Activated CD8-positive, alpha-beta T cell treated with anti-CD3 and anti-CD28 coated beads for 36 hours (primary cell): Measurements from ENCODE around the gene FCHSD2. TPM values are rescaled to one million over a fixed set of nuclear protein-coding genes. Genes with fewer than 3 reads are reported as not detected.
"Not testable (repeated sequence)": the region's sequence is repeated elsewhere in the genome, so short reads cannot be mapped to it uniquely, and the experiment has no call there.

ENCODE experiments used
- ATAC-seq: fragments of 200-7000 bp; cut with Tn5 transposase; one replicate; pipeline ENCODE4 v1.10.0; 2021; ENCODE audit warnings: mild to moderate bottlenecking, moderate library complexity
- CTCF ChIA-PET: fragments of 350-600 bp; sonication (Branson Sonifier 250); formaldehyde crosslinking; loops from one replicate; lab custom pipeline; 2021; ENCODE audit warnings: antibody characterized with exemption; lab: Charles Lee
- POLR2A ChIA-PET: fragments of 350-600 bp; sonication (Branson Sonifier 250); formaldehyde crosslinking; loops from one replicate; lab custom pipeline; 2021; ENCODE audit warnings: antibody characterized with exemption; lab: Charles Lee
- DNase-seq: peaks from one replicate; pipeline ENCODE4 v3.0.0-alpha.2; 2020
- H3K27ac Mint-ChIP-seq: one replicate; pipeline ENCODE4 v1.8.0; 2021; ENCODE audit warnings: mild to moderate bottlenecking, mixed read lengths
- H3K27me3 Mint-ChIP-seq: one replicate; pipeline ENCODE4 v1.8.0; 2021; ENCODE audit warnings: mixed read lengths
- H3K36me3 Mint-ChIP-seq: one replicate; pipeline ENCODE4 v1.8.0; 2021; ENCODE audit warnings: low read depth, mixed read lengths
- H3K4me1 Mint-ChIP-seq: one replicate; pipeline ENCODE4 v1.8.0; 2021; ENCODE audit warnings: low read depth, mixed read lengths
- H3K4me3 Mint-ChIP-seq: one replicate; pipeline ENCODE4 v1.8.0; 2021; ENCODE audit warnings: mild to moderate bottlenecking, moderate library complexity, mixed read lengths
- H3K9me3 Mint-ChIP-seq: one replicate; pipeline ENCODE4 v1.8.0; 2021; ENCODE audit warnings: mixed read lengths
- intact Hi-C: fragments of 100-400 bp; cut with micrococcal nuclease; formaldehyde crosslinking; loops from one replicate; pipeline ENCODE4 v1.10.0; 2022
- total RNA-seq, 2 experiments: library from RNA; stranded (reverse); gene quantifications; one replicate each; pipeline ENCODE4 v1.2.3, GENCODE V29; 2021
- TF ChIP-seq, protein P1 (sequence below): fragments of 200-600 bp; IDR thresholded peaks from one replicate; pipeline ENCODE4 v1.8.0; 2022; ENCODE audit warnings: antibody characterized with exemption, mild to moderate bottlenecking

Gene FCHSD2
- total RNA-seq, 2 experiments from 2014 or later: 23.6 to 24.8 TPM

- Mint-ChIP-seq H3K36me3 (peaks cover 18% of the 10 kb centered on the region), H3K9me3 (no peaks in the 10 kb centered on the region), H3K4me1 (peaks cover 40% of the 10 kb centered on the region), H3K4me3 (peak overlapping the region; percentile 98), H3K27ac (peak overlapping the region; percentile 94), H3K27me3 (no peaks in the 10 kb centered on the region)
- intact Hi-C loops: no loop called here
- CTCF ChIA-PET: interaction anchor here (4.1 kb wide), 1 partner anchor 38 kb away, joined by 23 read pairs; no protein-coding TSS in a partner anchor
- TF ChIP-seq, protein P1, sequence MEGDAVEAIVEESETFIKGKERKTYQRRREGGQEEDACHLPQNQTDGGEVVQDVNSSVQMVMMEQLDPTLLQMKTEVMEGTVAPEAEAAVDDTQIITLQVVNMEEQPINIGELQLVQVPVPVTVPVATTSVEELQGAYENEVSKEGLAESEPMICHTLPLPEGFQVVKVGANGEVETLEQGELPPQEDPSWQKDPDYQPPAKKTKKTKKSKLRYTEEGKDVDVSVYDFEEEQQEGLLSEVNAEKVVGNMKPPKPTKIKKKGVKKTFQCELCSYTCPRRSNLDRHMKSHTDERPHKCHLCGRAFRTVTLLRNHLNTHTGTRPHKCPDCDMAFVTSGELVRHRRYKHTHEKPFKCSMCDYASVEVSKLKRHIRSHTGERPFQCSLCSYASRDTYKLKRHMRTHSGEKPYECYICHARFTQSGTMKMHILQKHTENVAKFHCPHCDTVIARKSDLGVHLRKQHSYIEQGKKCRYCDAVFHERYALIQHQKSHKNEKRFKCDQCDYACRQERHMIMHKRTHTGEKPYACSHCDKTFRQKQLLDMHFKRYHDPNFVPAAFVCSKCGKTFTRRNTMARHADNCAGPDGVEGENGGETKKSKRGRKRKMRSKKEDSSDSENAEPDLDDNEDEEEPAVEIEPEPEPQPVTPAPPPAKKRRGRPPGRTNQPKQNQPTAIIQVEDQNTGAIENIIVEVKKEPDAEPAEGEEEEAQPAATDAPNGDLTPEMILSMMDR: no peak
- POLR2A ChIA-PET: interaction anchor here (0.6 to 1.3 kb wide), 5 partner anchors 11 to 300 kb away, joined by 3 to 4 read pairs (median 3); no protein-coding TSS in a partner anchor
- ATAC-seq: no peak
- DNase-seq: peak; percentile 27
These were observed 1.7 kb downstream of the FCHSD2 start for GRCh38 chr11:73140213-73141030.

DNA sequence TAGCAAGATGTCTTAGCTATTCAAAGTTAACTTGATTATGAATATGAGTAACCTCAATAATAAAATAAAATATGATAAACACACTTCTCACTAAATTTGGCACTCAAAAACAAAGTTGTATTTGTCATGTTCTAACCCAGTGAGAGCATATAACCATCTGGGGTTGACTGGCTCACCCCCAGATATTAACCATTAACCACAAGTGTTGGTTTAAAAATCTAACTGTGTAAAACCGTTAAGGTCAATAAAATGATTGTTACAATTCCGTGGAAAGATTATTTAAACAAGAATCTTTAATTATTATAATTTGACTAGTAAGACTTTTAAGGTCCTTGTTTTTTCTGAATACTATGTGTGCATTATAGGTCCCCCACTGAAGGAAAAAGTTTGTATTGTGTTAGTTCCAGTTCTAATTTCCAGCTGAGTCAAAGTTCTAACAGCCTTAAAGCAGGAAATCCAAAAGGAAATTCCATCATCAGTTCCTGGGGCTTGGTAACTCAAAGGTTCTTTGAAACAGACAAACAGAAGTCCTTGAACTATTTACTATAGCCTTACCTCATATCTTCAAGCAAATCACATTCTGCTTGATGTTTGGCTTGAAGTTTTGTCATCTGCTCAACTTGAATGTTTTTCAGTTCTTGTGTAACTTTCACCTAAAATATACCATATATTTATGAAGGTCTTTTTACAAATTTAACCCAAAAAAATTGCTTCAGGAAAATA lies 2.5 kb downstream of the FCHSD2 start:
- POLR2A ChIA-PET: interaction anchor here (0.6 kb wide), 2 partner anchors 173 to 300 kb away, joined by 3 to 4 read pairs; no protein-coding TSS in a partner anchor
- Mint-ChIP-seq H3K36me3 (peaks cover 18% of the 10 kb centered on the region), H3K4me3 (peak overlapping the region; percentile 98), H3K9me3 (no peaks in the 10 kb centered on the region), H3K4me1 (peaks cover 40% of the 10 kb centered on the region), H3K27ac (no peak overlapping the region), H3K27me3 (no peaks in the 10 kb centered on the region)
- CTCF ChIA-PET: interaction anchor here (4.1 kb wide), 1 partner anchor 39 kb away, joined by 23 read pairs; no protein-coding TSS in a partner anchor
- DNase-seq (no peak), ATAC-seq (no peak)
- intact Hi-C loops: no loop called here
- TF ChIP-seq, protein P1: no peak

GRCh38 chr11:73137944-73138274 lies 4.2 kb downstream of the FCHSD2 start:
- ChIA-PET POLR2A (interaction anchor here (0.7 to 1.2 kb wide), 2 partner anchors 11 to 26 kb away, joined by 3 read pairs; no protein-coding TSS in a partner anchor), CTCF (interaction anchor here (0.8 to 1.2 kb wide), 7 partner anchors 9 to 345 kb away, joined by 3 to 8 read pairs (median 3); no protein-coding TSS in a partner anchor)
- peaks cover 34% of the 10 kb centered on the region for H3K4me1 Mint-ChIP-seq
- ATAC-seq: no peak
- no peak for DNase-seq
- intact Hi-C loops: no loop called here
- H3K4me3 Mint-ChIP-seq: no peak overlapping the region
- peaks cover 21% of the 10 kb centered on the region for H3K36me3 Mint-ChIP-seq
- TF ChIP-seq, protein P1: no peak
- no peaks in the 10 kb centered on the region for H3K27me3 Mint-ChIP-seq
- H3K9me3 Mint-ChIP-seq: no peaks in the 10 kb centered on the region
- H3K27ac Mint-ChIP-seq: no peak overlapping the region

- DNase-seq (no peak), ATAC-seq (no peak)
- Mint-ChIP-seq H3K36me3 (peaks cover 21% of the 10 kb centered on the region), H3K27ac (no peak overlapping the region), H3K4me3 (no peak overlapping the region), H3K4me1 (peaks cover 31% of the 10 kb centered on the region), H3K9me3 (no peaks in the 10 kb centered on the region), H3K27me3 (no peaks in the 10 kb centered on the region)
- intact Hi-C loops: no loop called here
- CTCF ChIA-PET: interaction anchor here (0.8 to 1.2 kb wide), 7 partner anchors 10 to 344 kb away, joined by 3 to 8 read pairs (median 3); no protein-coding TSS in a partner anchor
- TF ChIP-seq, protein P1: peak; percentile 24
- POLR2A ChIA-PET: interaction anchor here (0.7 to 1.2 kb wide), 3 partner anchors 11 to 26 kb away, joined by 3 read pairs; no protein-coding TSS in a partner anchor
These were observed 4.7 kb downstream of the FCHSD2 start for GRCh38 chr11:73137262-73137943.

DNA sequence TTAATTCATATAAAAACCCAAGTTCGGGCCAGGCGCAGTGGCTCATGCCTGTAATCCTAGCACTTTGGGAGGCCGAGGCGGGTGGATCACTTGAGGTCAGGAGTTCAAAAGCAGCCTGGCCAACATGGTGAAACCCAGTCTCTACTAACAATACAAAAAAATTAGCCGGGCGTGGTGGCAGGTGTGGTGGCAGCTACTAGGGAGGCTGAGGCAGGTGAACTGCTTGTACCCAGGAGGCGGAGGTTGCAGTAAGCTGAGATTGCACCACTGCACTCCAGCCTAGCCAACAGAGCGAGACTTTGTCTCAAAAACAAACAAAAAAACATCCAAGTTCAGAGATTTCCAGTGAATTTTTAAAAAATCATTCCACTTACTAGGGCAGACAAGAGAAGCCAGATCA lies 5.4 kb downstream of the FCHSD2 start:
- intact Hi-C loops, DNase-seq, H3K27me3 Mint-ChIP-seq, ATAC-seq, H3K9me3 Mint-ChIP-seq, H3K4me3 Mint-ChIP-seq, H3K27ac Mint-ChIP-seq: not testable (repeated sequence)
- Mint-ChIP-seq H3K36me3 (peaks cover 21% of the 10 kb centered on the region), H3K4me1 (peaks cover 31% of the 10 kb centered on the region)
- ChIA-PET CTCF (interaction anchor here (1.2 kb wide), 1 partner anchor 28 kb away, joined by 3 read pairs; no protein-coding TSS in a partner anchor), POLR2A (interaction anchor here (0.7 kb wide), 1 partner anchor 21 kb away, joined by 3 read pairs; no protein-coding TSS in a partner anchor)
